BJ (cell line): ENCODE results near the gene LEPROT. TPM values are rescaled to one million over a fixed set of nuclear protein-coding genes. Genes with fewer than 3 reads are reported as not detected.
A peak's percentile ranks its signal among the peaks of the same experiment; 100 is the strongest.

Experiments
- CTCF ChIA-PET: fragments of 350-600 bp; formaldehyde crosslinking; extraction: SDS; loops from one replicate; lab custom pipeline; 2021; ENCODE audit warnings: antibody characterized with exemption, inconsistent platforms; lab: Yijun Ruan, JAX
- POLR2A ChIA-PET: fragments of 300-600 bp; sonication (Branson Sonifier 250); formaldehyde crosslinking; extraction: SDS; loops from one replicate; lab custom pipeline; 2021; ENCODE audit warnings: antibody characterized with exemption; lab: Charles Lee
- DNase-seq: peaks from one replicate; pipeline ENCODE4 v3.0.0-alpha.2; 2011; ENCODE audit warnings: low read depth
- H3K27me3 ChIP-seq: 2 replicates; pipeline ENCODE4 v1.6.0; 2011; ENCODE audit warnings: low read length; ENCODE audit not compliant: control insufficient read depth, insufficient read depth
- H3K36me3 ChIP-seq: 2 replicates; pipeline ENCODE4 v1.5.1; 2011; ENCODE audit warnings: low read length; ENCODE audit not compliant: control insufficient read depth, insufficient read depth
- H3K4me3 ChIP-seq: 2 replicates; pipeline ENCODE4 v1.5.1; 2011; ENCODE audit warnings: low read depth, mild to moderate bottlenecking, control low read depth, low read length
- CTCF ChIP-seq: IDR thresholded peaks from 2 replicates; pipeline ENCODE4 v1.5.1; 2011; ENCODE audit warnings: low read depth, mild to moderate bottlenecking, control low read depth, inconsistent platforms, low read length, moderate library complexity; ENCODE audit not compliant: insufficient read depth
- polyA plus RNA-seq: library from polyadenylated mRNA; depleted of rRNA; stranded (reverse); fragments of >200 nt; gene quantifications from 2 replicates; pipeline ENCODE4 v1.2.3, GENCODE V29; 2011

Gene LEPROT
- polyA plus RNA-seq, 1 experiment = 66.2 TPM

- no peak for TF ChIP-seq CTCF
- Histone ChIP-seq H3K4me3 (no peak overlapping the region), H3K36me3 (no peaks in the 10 kb centered on the region), H3K27me3 (no peaks in the 10 kb centered on the region)
- DNase-seq = no peak
- CTCF ChIA-PET = interaction anchor here (0.9 kb wide), 1 partner anchor 270 kb away, joined by 3 read pairs; no protein-coding TSS in a partner anchor
- POLR2A ChIA-PET = no interaction called here
Measured at GRCh38 chr1:65417729-65418128, 2.7 kb upstream of the LEPROT start.

- no peaks in the 10 kb centered on the region for H3K27me3 ChIP-seq
- H3K36me3 ChIP-seq = no peaks in the 10 kb centered on the region
- H3K4me3 ChIP-seq = no peak overlapping the region
- TF ChIP-seq CTCF = no peak
- DNase-seq = no peak
- ChIA-PET POLR2A (interaction anchor here (0.5 kb wide), 1 partner anchor 26 kb away, joined by 3 read pairs; no protein-coding TSS in a partner anchor), CTCF (interaction anchor here (0.6 to 2.1 kb wide), 2 partner anchors 112 to 269 kb away, joined by 3 to 5 read pairs; no protein-coding TSS in a partner anchor)
Measured at GRCh38 chr1:65418522-65419185, 1.8 kb upstream of the LEPROT start.

- peak; percentile 85 for DNase-seq
- CTCF ChIA-PET = interaction anchor here (0.6 to 2.1 kb wide), 4 partner anchors 10 to 268 kb away, joined by 3 to 5 read pairs (median 4); no protein-coding TSS in a partner anchor
- Histone ChIP-seq H3K27me3 (no peaks in the 10 kb centered on the region), H3K36me3 (no peaks in the 10 kb centered on the region), H3K4me3 (peak overlapping the region; percentile 89)
- TF ChIP-seq CTCF = no peak
- POLR2A ChIA-PET = interaction anchor here (0.6 to 1.1 kb wide), 4 partner anchors 10 to 172 kb away, joined by 3 read pairs; no protein-coding TSS in a partner anchor
Measured at GRCh38 chr1:65419681-65420589, 533 bp upstream of the LEPROT start.

- no peak for TF ChIP-seq CTCF
- H3K4me3 ChIP-seq = peak overlapping the region; percentile 89
Measured at GRCh38 chr1:65421351-65422025, 1.0 kb downstream of the LEPROT start.

More at GRCh38 chr1:65421351-65422025, 1.0 kb downstream of the LEPROT start:
- Histone ChIP-seq H3K36me3 (0 out of 2 replicates have a peak, but pooled peaks cover 1% of the 10 kb centered on the region), H3K27me3 (no peaks in the 10 kb centered on the region)
- ChIA-PET CTCF (interaction anchor here (1.4 kb wide), 1 partner anchor 10 kb away, joined by 6 read pairs; no protein-coding TSS in a partner anchor), POLR2A (no interaction called here)
- no peak for DNase-seq
